Urinary bladder (tissue), 4 donors: ENCODE measurements around the gene DSPP. TPM values are rescaled to one million over a fixed set of nuclear protein-coding genes. Genes with fewer than 3 reads are reported as not detected.
"Not testable (repeated sequence)": the region's sequence is repeated elsewhere in the genome, so short reads cannot be mapped to it uniquely, and the experiment has no call there.

Source experiments
- DNase-seq: peaks from one replicate; pipeline ENCODE4 v3.0.0-alpha.2; 2015; ENCODE audit errors: extremely low spot score
- H3K27ac ChIP-seq: one replicate; pipeline ENCODE4 v1.5.1; 2013; ENCODE audit warnings: low read depth, mild to moderate bottlenecking, moderate library complexity
- H3K36me3 ChIP-seq: one replicate; pipeline ENCODE4 v1.6.1; 2013; ENCODE audit warnings: mild to moderate bottlenecking, moderate library complexity; ENCODE audit not compliant: insufficient read depth
- H3K4me1 ChIP-seq: one replicate; pipeline ENCODE4 v1.6.1; 2013; ENCODE audit warnings: mild to moderate bottlenecking, moderate library complexity; ENCODE audit not compliant: insufficient read depth
- H3K4me3 ChIP-seq: one replicate; pipeline ENCODE4 v1.5.1; 2013; ENCODE audit warnings: low read depth, low read length
- WGBS: extraction: QIAGEN DNeasy Blood & Tissue Kit; methylation state at CpG from one replicate; pipeline ENCODE4 v1.1.7; 2013; 5-methylcytosine and 5-hydroxymethylcytosine counted together
- polyA plus RNA-seq: library from polyadenylated mRNA; stranded (reverse); fragments of 200-250 nt; gene quantifications from one replicate; pipeline ENCODE4 v1.2.3, GENCODE V29; 2013
- total RNA-seq: library from RNA; depleted of rRNA; stranded (reverse); fragments of >200 nt; gene quantifications from one replicate; pipeline ENCODE4 v1.2.3, GENCODE V29; 2014
- donor health status: healthy with polysubstance abuse.
- donor health status: healthy.

DSPP gene
- total RNA-seq = not detected
- not detected for polyA plus RNA-seq

- WGBS = 85% methylated on average over 4 of the region's 4 CpGs
- H3K27ac ChIP-seq = no peak within 1 kb of the TSS
- no peak for DNase-seq
Measured at GRCh38 chr4:87608229-87608628, at the start of gene DSPP. Gene DSPP (plus strand): TSS chr4:87608529. CDS start chr4:87610909, 2,380 bp downstream.

GRCh38 chr4:87559090-87559837 is 49.1 kb upstream of the DSPP start:
- H3K36me3 ChIP-seq = no peaks in the 10 kb centered on the region
- no peak overlapping the region for H3K4me3 ChIP-seq
- H3K27ac ChIP-seq = no peak overlapping the region
- DNase-seq = no peak
- H3K4me1 ChIP-seq = no peaks in the 10 kb centered on the region
- 50% methylated on average over 8 of the region's 8 CpGs for WGBS

More at GRCh38 chr4:87608229-87608628, at the start of gene DSPP:
- no peaks in the 10 kb centered on the region for H3K4me1 ChIP-seq
- H3K36me3 ChIP-seq = no peaks in the 10 kb centered on the region
- no peak within 1 kb of the TSS for H3K4me3 ChIP-seq

GRCh38 chr4:87560802-87561201 is 47.5 kb upstream of the DSPP start:
- Histone ChIP-seq H3K36me3 (no peaks in the 10 kb centered on the region), H3K4me3 (no peak overlapping the region), H3K27ac (no peak overlapping the region), H3K4me1 (no peaks in the 10 kb centered on the region)
- WGBS = 95% methylated on average over 2 of the region's 2 CpGs
- no peak for DNase-seq

GRCh38 chr4:87565746-87566145 is 42.6 kb upstream of the DSPP start:
- 83% methylated on average over 4 of the region's 4 CpGs for WGBS
- no peak overlapping the region for H3K27ac ChIP-seq

GRCh38 chr4:87566276-87566675 is 42.1 kb upstream of the DSPP start:
- 58% methylated on average over 2 of the region's 2 CpGs for WGBS
- no peak overlapping the region for H3K27ac ChIP-seq

More at GRCh38 chr4:87565746-87566145, 42.6 kb upstream of the DSPP start:
- H3K4me3 ChIP-seq = no peak overlapping the region
- H3K36me3 ChIP-seq = no peaks in the 10 kb centered on the region
- H3K4me1 ChIP-seq = no peaks in the 10 kb centered on the region
- no peak for DNase-seq

GRCh38 chr4:87567191-87567590 is 41.1 kb upstream of the DSPP start:
- no peak overlapping the region for H3K4me3 ChIP-seq
- H3K27ac ChIP-seq = no peak overlapping the region
- H3K4me1 ChIP-seq = no peaks in the 10 kb centered on the region
- no peak for DNase-seq
- 82% methylated on average over 2 of the region's 2 CpGs for WGBS
- no peaks in the 10 kb centered on the region for H3K36me3 ChIP-seq

More at GRCh38 chr4:87566276-87566675, 42.1 kb upstream of the DSPP start:
- Histone ChIP-seq H3K4me3 (no peak overlapping the region), H3K36me3 (no peaks in the 10 kb centered on the region), H3K4me1 (no peaks in the 10 kb centered on the region)
- no peak for DNase-seq

GRCh38 chr4:87570290-87570805 is 38.0 kb upstream of the DSPP start:
- H3K36me3 ChIP-seq = no peaks in the 10 kb centered on the region
- H3K27ac ChIP-seq = no peak overlapping the region
- WGBS = 86% methylated on average over 5 of the region's 5 CpGs

GRCh38 chr4:87574376-87574775 is 34.0 kb upstream of the DSPP start:
- H3K27ac ChIP-seq, H3K36me3 ChIP-seq, H3K4me3 ChIP-seq, DNase-seq, H3K4me1 ChIP-seq: not testable (repeated sequence)

More at GRCh38 chr4:87570290-87570805, 38.0 kb upstream of the DSPP start:
- Histone ChIP-seq H3K4me3 (no peak overlapping the region), H3K4me1 (no peaks in the 10 kb centered on the region)
- DNase-seq = no peak

- no peak for DNase-seq
- WGBS = 91% methylated on average over 3 of the region's 3 CpGs
- no peaks in the 10 kb centered on the region for H3K36me3 ChIP-seq
- no peaks in the 10 kb centered on the region for H3K4me1 ChIP-seq
- H3K27ac ChIP-seq = no peak overlapping the region
- H3K4me3 ChIP-seq = no peak overlapping the region
Measured at GRCh38 chr4:87574996-87575395, 33.3 kb upstream of the DSPP start.

- DNase-seq = no peak
- Histone ChIP-seq H3K4me1 (no peaks in the 10 kb centered on the region), H3K36me3 (no peaks in the 10 kb centered on the region), H3K4me3 (no peak overlapping the region), H3K27ac (no peak overlapping the region)
- WGBS = 97% methylated on average over 1 of the region's 1 CpG
Measured at GRCh38 chr4:87575408-87575807, 32.9 kb upstream of the DSPP start.

GRCh38 chr4:87575983-87576382 is 32.3 kb upstream of the DSPP start:
- Histone ChIP-seq H3K4me3 (no peak overlapping the region), H3K36me3 (no peaks in the 10 kb centered on the region), H3K27ac (no peak overlapping the region), H3K4me1 (no peaks in the 10 kb centered on the region)
- no peak for DNase-seq

- no peak for DNase-seq
- Histone ChIP-seq H3K4me3 (no peak overlapping the region), H3K4me1 (no peaks in the 10 kb centered on the region), H3K27ac (no peak overlapping the region), H3K36me3 (no peaks in the 10 kb centered on the region)
- 28% methylated on average over 2 of the region's 2 CpGs for WGBS
Measured at GRCh38 chr4:87579478-87579877, 28.9 kb upstream of the DSPP start.

GRCh38 chr4:87580057-87580456 is 28.3 kb upstream of the DSPP start:
- WGBS = 62% methylated on average over 3 of the region's 3 CpGs
- no peaks in the 10 kb centered on the region for H3K4me1 ChIP-seq
- H3K4me3 ChIP-seq = no peak overlapping the region
- no peaks in the 10 kb centered on the region for H3K36me3 ChIP-seq
- H3K27ac ChIP-seq = no peak overlapping the region
- DNase-seq = no peak

- DNase-seq = no peak
Measured at GRCh38 chr4:87584222-87584908, 24.0 kb upstream of the DSPP start.

More at GRCh38 chr4:87584222-87584908, 24.0 kb upstream of the DSPP start:
- Histone ChIP-seq H3K27ac (no peak overlapping the region), H3K4me1 (no peaks in the 10 kb centered on the region), H3K4me3 (no peak overlapping the region), H3K36me3 (no peaks in the 10 kb centered on the region)
- 62% methylated on average over 2 of the region's 2 CpGs for WGBS
